Mesothelial cell of epicardium (in vitro differentiated cells): Measurements from ENCODE around the gene USP4. TPM values are rescaled to one million over a fixed set of nuclear protein-coding genes. Genes with fewer than 3 reads are reported as not detected.
"Not testable (repeated sequence)": the region's sequence is repeated elsewhere in the genome, so short reads cannot be mapped to it uniquely, and the experiment has no call there.

Source experiments
- DNase-seq, 2 experiments: peaks; one replicate each; pipeline ENCODE4 v3.0.0; 2021; ENCODE audit warnings: low spot score in 2 of 2; ENCODE audit not compliant: unreplicated experiment in 2 of 2
- H3K27ac Mint-ChIP-seq: 2 replicates; pipeline ENCODE4 v1.8.0; 2021; ENCODE audit warnings: mixed read lengths
- H3K27me3 Mint-ChIP-seq: 2 replicates; pipeline ENCODE4 v1.8.0; 2021; ENCODE audit warnings: low read depth, mixed read lengths
- H3K36me3 Mint-ChIP-seq: 2 replicates; pipeline ENCODE4 v1.8.0; 2021; ENCODE audit warnings: mixed read lengths
- H3K4me1 Mint-ChIP-seq: 2 replicates; pipeline ENCODE4 v1.8.0; 2021; ENCODE audit warnings: mixed read lengths
- H3K4me3 Mint-ChIP-seq: 2 replicates; pipeline ENCODE4 v1.8.0; 2021; ENCODE audit warnings: mild to moderate bottlenecking, moderate library complexity, mixed read lengths
- H3K9me3 Mint-ChIP-seq: 2 replicates; pipeline ENCODE4 v1.8.0; 2021; ENCODE audit warnings: mixed read lengths
- total RNA-seq: library from RNA; stranded (reverse); gene quantifications from 3 replicates; pipeline ENCODE4 v1.2.1, GENCODE V29; 2021
- TF ChIP-seq, protein P1 (sequence below): fragments of 200-600 bp; sonication (generic); IDR thresholded peaks from one replicate; pipeline ENCODE4 v1.5.0; 2021; ENCODE audit warnings: antibody characterized with exemption; ENCODE audit not compliant: unreplicated experiment

Gene USP4
- total RNA-seq, 1 donor from 2014 or later = 54.5 TPM

DNA sequence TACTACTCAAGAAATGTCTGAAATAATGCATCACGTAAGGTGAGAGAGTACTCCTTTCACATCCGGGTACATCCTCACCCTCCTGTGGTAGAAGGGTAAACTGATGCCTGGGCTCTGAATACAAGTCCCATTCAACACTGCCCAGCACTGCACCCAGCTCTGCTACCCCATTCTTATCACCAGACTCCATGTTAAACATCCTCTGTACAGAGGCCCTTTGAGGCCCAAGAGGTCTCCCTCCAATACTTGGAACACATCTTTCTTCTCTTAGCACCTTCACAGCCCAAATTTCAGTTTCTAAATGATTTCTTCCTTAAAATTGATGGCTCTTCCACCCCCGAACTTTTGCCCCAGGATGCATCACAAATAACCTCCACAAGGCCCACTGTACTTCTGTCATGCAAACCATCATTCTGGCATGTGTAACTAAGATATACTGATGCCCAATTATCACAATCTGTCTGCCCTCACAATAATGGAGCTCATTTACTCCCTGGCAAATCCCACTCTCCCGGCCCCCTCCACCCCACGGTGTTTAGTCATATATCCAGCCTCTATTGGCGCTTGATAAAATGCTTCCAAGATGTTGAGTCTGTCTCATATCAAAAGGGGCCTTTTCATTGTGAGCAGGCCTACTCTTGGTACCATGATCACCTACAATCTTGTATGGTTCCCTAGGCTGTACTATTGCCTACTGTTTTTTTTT lies 30.9 kb upstream of the USP4 start:
- Mint-ChIP-seq H3K27ac (peak overlapping the region; percentile 2), H3K9me3 (no peaks in the 10 kb centered on the region)

DNA sequence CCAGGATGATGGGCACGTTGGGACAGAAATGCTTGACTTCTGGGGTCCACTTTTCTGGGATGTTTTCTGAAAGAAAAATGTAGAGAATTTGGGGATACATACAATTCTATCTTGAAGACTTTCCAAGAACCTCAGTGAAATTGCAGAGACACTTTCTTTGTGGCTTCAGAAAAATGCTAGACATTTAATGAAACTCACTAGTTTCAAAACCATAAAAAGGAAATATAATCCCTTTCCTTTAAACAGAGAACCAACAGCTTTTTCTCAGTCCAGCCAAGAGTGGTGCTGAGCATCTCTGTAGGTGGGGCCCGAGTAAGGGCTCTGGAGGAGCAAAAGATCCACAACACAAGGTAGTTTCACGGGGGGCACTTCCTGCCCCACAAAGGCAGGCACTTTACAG lies 22.7 kb upstream of the USP4 start:
- H3K4me3 Mint-ChIP-seq = no peak overlapping the region

More for the DNA sequence above, 30.9 kb upstream of the USP4 start:
- Mint-ChIP-seq H3K36me3 (peaks cover 40% of the 10 kb centered on the region), H3K27me3 (no peaks in the 10 kb centered on the region), H3K4me3 (no peak overlapping the region), H3K4me1 (no peaks in the 10 kb centered on the region)
- no peak for DNase-seq
- TF ChIP-seq, protein P1, sequence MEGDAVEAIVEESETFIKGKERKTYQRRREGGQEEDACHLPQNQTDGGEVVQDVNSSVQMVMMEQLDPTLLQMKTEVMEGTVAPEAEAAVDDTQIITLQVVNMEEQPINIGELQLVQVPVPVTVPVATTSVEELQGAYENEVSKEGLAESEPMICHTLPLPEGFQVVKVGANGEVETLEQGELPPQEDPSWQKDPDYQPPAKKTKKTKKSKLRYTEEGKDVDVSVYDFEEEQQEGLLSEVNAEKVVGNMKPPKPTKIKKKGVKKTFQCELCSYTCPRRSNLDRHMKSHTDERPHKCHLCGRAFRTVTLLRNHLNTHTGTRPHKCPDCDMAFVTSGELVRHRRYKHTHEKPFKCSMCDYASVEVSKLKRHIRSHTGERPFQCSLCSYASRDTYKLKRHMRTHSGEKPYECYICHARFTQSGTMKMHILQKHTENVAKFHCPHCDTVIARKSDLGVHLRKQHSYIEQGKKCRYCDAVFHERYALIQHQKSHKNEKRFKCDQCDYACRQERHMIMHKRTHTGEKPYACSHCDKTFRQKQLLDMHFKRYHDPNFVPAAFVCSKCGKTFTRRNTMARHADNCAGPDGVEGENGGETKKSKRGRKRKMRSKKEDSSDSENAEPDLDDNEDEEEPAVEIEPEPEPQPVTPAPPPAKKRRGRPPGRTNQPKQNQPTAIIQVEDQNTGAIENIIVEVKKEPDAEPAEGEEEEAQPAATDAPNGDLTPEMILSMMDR = no peak

DNA sequence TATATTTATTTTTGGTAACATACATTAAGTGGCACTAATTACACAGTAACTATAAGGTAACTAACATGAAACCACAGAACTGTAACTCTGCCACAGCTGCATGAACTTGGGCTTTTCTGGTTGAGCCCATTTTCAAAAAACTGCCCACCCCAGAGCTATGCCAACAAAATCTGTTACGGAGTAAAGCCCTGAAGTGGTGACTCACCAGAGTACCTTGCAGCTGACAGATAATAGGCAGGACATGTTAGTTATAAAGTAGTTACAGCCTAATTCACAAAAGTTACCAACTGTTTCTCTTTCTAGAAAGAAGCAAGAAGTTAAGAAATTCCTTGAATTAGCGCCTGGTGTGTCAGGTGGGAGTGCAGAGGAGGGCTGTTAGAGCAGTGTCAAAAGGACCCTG lies 19.8 kb upstream of the USP4 start:
- Mint-ChIP-seq H3K36me3 (peaks cover 31% of the 10 kb centered on the region), H3K4me3 (no peak overlapping the region), H3K27me3 (no peaks in the 10 kb centered on the region), H3K4me1 (peaks cover 19% of the 10 kb centered on the region), H3K27ac (peak overlapping the region; percentile 92), H3K9me3 (no peaks in the 10 kb centered on the region)
- TF ChIP-seq, protein P1 = no peak
- DNase-seq = no peak

More for the DNA sequence above, 22.7 kb upstream of the USP4 start:
- DNase-seq = no peak
- TF ChIP-seq, protein P1 = no peak
- no peaks in the 10 kb centered on the region for H3K9me3 Mint-ChIP-seq
- no peaks in the 10 kb centered on the region for H3K27me3 Mint-ChIP-seq
- H3K27ac Mint-ChIP-seq = peak overlapping the region; percentile 16
- peaks cover 37% of the 10 kb centered on the region for H3K36me3 Mint-ChIP-seq
- peaks cover 9% of the 10 kb centered on the region for H3K4me1 Mint-ChIP-seq

DNA sequence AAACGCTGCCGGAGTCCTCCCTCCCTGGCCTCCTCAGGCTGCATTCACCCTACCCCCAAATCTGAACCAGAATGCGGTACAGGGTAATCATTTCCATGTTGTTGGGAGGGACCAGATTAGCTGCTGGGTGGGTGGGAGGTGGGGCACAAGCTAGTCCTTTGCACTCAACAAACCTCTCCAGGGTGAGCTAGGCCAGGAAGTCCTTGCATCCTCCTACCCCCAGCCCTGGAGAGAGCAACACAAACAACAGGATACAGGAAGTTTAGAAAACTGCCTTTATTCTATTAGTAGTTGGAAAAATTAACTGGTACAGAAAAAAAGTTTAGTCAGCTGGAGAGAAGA lies 19.0 kb upstream of the USP4 start:
- peaks cover 32% of the 10 kb centered on the region for H3K36me3 Mint-ChIP-seq
- peak overlapping the region; percentile 92 for H3K4me3 Mint-ChIP-seq
- H3K9me3 Mint-ChIP-seq = no peaks in the 10 kb centered on the region
- H3K27me3 Mint-ChIP-seq = no peaks in the 10 kb centered on the region
- no peak for DNase-seq
- peak overlapping the region; percentile 92 for H3K27ac Mint-ChIP-seq
- TF ChIP-seq, protein P1 = no peak
- peaks cover 19% of the 10 kb centered on the region for H3K4me1 Mint-ChIP-seq

DNA sequence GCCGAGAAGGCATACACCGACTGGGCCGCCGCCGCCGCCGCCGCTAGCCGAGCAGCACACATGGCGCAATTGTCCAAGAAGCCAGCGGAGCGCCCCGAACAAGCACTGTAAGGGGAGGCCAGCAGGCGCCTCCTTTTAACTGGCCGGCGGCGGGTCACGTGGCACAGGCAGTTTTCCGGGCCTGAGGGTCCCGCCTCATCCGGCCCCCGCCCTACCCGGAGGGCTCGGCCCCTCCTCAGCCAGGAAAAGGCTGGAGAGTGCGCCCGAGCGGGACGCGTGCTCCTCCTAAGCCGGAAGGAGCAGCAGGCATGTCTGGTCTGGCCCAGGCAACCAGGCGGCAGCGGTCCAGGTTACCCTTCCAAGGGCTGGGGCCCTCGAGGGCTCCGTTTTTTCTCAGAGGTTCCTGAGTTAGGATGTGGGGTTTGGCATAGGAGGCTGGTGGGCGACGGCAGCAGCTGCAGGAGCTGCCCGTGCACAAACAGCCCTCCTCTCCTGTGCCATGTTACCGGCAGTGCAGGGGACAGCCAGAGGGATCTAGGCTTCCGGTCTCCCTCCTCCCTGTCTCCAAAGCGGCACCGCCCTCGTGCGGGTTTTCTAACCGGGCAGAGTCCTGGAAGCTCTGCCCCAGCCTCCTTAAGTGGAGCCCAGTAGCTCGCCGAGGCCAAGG lies 18.5 kb upstream of the USP4 start, which contains the start of gene GPX1:
Gene GPX1 (minus strand): TSS at position 137 of the 667 bp plus-strand sequence. CDS start 75 bp downstream, at position 62.
- peak within 1 kb of the TSS; percentile 92 for H3K4me3 Mint-ChIP-seq
- H3K9me3 Mint-ChIP-seq = no peaks in the 10 kb centered on the region
- no peaks in the 10 kb centered on the region for H3K27me3 Mint-ChIP-seq
- peak within 1 kb of the TSS; percentile 96 for H3K27ac Mint-ChIP-seq
- H3K4me1 Mint-ChIP-seq = peaks cover 19% of the 10 kb centered on the region
- peaks cover 30% of the 10 kb centered on the region for H3K36me3 Mint-ChIP-seq
- peak; percentile 90 to 94 for DNase-seq
- TF ChIP-seq, protein P1 = no peak

DNA sequence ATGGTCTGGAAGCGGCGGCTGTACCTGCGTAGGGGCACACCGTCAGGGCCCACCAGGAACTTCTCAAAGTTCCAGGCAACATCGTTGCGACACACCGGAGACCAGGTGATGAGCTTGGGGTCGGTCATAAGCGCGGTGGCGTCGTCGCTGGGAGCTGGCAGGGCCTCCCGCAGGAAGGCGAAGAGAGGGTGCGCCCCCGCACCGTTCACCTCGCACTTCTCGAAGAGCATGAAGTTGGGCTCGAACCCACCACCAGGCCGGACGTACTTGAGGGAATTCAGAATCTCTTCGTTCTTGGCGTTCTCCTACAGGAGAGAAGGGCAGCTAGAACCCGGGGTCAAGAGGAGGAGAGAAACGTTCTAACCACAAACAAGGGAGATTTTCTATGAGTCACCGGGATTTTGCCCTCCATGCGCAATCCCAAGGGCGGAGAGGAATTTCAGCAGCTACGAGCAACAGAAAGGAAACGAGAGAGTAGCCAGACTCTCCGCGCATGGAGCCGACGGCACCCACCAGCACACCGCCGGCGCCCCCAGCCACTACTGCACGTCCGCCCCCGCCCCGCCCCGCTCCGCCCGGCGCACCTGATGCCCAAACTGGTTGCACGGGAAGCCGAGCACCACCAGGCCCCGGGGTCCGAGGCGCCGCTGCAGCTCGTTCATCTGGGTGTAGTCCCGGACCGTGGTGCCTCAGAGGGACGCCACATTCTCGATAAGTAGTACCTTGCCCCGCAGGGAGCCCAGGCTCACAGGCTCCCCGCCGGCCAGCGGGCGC lies 17.8 kb upstream of the USP4 start:
- peak overlapping the region; percentile 92 for H3K4me3 Mint-ChIP-seq
- peaks cover 19% of the 10 kb centered on the region for H3K4me1 Mint-ChIP-seq
- not testable (repeated sequence) for H3K27me3 Mint-ChIP-seq

DNA sequence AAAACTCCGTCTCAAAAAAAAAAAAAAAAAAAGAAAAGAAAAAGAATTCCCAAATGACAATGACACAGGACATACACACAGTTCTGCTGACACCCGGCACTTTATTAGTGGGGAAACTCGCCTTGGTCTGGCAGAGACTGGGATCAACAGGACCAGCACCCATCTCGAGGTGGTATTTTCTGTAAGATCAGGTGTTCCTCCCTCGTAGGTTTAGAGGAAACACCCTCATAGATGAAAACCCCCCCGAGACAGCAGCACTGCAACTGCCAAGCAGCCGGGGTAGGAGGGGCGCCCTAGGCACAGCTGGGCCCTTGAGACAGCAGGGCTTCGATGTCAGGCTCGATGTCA lies 17.2 kb upstream of the USP4 start:
- H3K27ac Mint-ChIP-seq = peak overlapping the region; percentile 96

More for the DNA sequence above, 17.8 kb upstream of the USP4 start:
- Mint-ChIP-seq H3K36me3 (peaks cover 29% of the 10 kb centered on the region), H3K27ac (peak overlapping the region; percentile 96)
- DNase-seq = peak; percentile 33 to 42
- not testable (repeated sequence) for H3K9me3 Mint-ChIP-seq

More for the DNA sequence above, 17.2 kb upstream of the USP4 start:
- not testable (repeated sequence) for DNase-seq, H3K27me3 Mint-ChIP-seq, H3K9me3 Mint-ChIP-seq
- Mint-ChIP-seq H3K36me3 (peaks cover 24% of the 10 kb centered on the region), H3K4me1 (peaks cover 19% of the 10 kb centered on the region), H3K4me3 (peak overlapping the region; percentile 92)
